ENCODE data around the gene LPAR1. TPM values are rescaled to one million over a fixed set of nuclear protein-coding genes. Genes with fewer than 3 reads are reported as not detected.
"Not testable (repeated sequence)": the region's sequence is repeated elsewhere in the genome, so short reads cannot be mapped to it uniquely, and the experiment has no call there.

The LPAR1 gene
- total RNA-seq, 1 donor from 2014 or later: 61.3 TPM

DNA sequence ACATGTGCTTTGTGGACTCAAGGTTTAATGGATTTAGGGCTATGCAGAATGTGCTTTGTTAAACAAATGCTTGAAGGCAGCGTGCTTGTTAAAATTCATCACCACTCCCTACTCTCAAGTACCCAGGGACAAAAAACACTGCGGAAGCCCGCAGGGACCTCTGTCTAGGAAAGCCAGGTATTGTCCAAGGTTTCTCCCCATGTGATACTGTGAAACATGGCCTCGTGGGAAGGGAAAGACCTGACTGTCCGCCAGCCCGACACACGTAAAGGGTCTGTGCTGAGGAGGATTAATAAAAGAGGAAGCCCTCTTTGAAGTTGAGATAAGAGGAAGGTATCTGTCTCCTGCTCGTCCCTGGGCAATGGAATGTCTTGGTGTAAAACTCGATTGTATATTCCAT, 211.9 kb downstream of the LPAR1 start:
- DNase-seq (ENCODE audit: low read depth): not testable (repeated sequence)

DNA sequence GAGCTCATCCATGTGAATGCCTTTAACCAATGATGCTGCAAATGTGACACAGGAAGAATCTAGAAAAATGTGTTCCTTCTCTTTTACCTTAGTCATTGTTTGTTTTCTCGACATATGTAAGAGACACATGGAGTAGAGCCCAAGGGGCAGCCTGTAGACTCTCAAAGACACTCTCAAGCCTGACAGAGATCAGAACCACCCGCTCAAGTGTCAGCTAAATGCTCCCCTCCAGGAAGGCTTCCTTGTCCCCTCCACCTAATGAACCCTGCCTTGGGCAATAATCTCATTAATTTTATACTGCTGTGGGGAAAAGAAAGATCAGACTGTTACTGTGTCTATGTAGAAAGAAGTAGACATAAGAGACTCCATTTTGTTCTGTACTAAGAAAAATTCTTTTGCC, 212.3 kb downstream of the LPAR1 start:
- no peak for DNase-seq (ENCODE audit: low read depth)

DNA sequence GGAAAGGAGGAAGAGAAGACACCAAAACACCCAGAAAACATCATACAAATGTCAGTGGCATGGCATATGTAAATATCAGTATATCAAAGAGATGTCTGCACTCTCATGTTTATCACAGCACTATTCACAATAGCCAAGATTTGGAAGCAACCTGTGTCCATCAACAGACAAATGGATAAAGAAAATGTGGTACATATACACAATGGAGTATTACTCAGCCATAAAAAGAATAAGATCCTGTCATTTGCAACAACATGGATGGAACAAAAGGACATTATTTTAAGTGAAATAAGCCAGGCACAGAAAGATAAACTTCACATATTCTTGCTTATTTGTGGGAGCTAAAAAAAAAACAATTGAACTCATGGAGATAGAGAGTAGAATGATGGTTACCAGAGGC, 213.1 kb downstream of the LPAR1 start:
- not testable (repeated sequence) for DNase-seq (ENCODE audit: low read depth)

Data from myocyte (in vitro differentiated cells).